ENCODE results near the gene MPST.

- no peak for TF ChIP-seq CTCF (IDR thresholded peaks at IDR 0.05)
- TF ChIP-seq POLR2A (IDR thresholded peaks at IDR 0.05): no peak
Observed at GRCh38 chr22:37001826-37002225, 17.7 kb upstream of the MPST start.

All from adrenal gland (tissue), 5 donors.